BJ (cell line): Measurements from ENCODE around the gene SLC6A16. TPM values are rescaled to one million over a fixed set of nuclear protein-coding genes. Genes with fewer than 3 reads are reported as not detected.

Experiments
- CTCF ChIA-PET: fragments of 350-600 bp; formaldehyde crosslinking; extraction: SDS; loops from one replicate; lab custom pipeline; 2021; ENCODE audit warnings: antibody characterized with exemption, inconsistent platforms; lab: Yijun Ruan, JAX
- POLR2A ChIA-PET: fragments of 300-600 bp; sonication (Branson Sonifier 250); formaldehyde crosslinking; extraction: SDS; loops from one replicate; lab custom pipeline; 2021; ENCODE audit warnings: antibody characterized with exemption; lab: Charles Lee
- DNase-seq: peaks from one replicate; pipeline ENCODE4 v3.0.0-alpha.2; 2011; ENCODE audit warnings: low read depth
- H3K27me3 ChIP-seq: 2 replicates; pipeline ENCODE4 v1.6.0; 2011; ENCODE audit warnings: low read length; ENCODE audit not compliant: control insufficient read depth, insufficient read depth
- H3K36me3 ChIP-seq: 2 replicates; pipeline ENCODE4 v1.5.1; 2011; ENCODE audit warnings: low read length; ENCODE audit not compliant: control insufficient read depth, insufficient read depth
- H3K4me3 ChIP-seq: 2 replicates; pipeline ENCODE4 v1.5.1; 2011; ENCODE audit warnings: low read depth, mild to moderate bottlenecking, control low read depth, low read length
- polyA plus RNA-seq: library from polyadenylated mRNA; depleted of rRNA; stranded (reverse); fragments of >200 nt; gene quantifications from 2 replicates; pipeline ENCODE4 v1.2.3, GENCODE V29; 2011
- TF ChIP-seq, protein P1 (sequence below): IDR thresholded peaks from 2 replicates; pipeline ENCODE4 v1.5.1; 2011; ENCODE audit warnings: low read depth, mild to moderate bottlenecking, control low read depth, inconsistent platforms, low read length, moderate library complexity; ENCODE audit not compliant: insufficient read depth

Gene SLC6A16
- polyA plus RNA-seq, 1 experiment: 0.42 TPM

DNA sequence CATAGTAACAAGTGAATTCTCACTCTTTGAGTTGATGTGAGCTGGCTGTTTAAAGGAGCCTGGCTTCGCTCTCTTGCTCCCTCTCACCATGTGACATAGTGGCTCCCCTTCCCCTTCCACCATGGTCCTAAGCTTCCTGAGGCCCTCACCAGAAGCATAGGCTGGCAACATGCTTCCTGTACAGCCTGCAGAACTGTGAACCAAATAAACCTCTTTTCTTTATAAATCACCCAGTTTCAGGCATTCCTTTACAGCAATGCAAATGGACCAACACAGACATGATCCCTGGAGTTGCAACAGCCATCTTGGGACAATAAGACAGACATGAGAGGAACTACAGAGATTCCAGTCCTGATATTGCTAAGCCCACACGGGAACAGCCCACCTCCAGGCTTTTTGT, 24.6 kb upstream of the SLC6A16 start:
- POLR2A ChIA-PET: no interaction called here
- TF ChIP-seq, protein P1, sequence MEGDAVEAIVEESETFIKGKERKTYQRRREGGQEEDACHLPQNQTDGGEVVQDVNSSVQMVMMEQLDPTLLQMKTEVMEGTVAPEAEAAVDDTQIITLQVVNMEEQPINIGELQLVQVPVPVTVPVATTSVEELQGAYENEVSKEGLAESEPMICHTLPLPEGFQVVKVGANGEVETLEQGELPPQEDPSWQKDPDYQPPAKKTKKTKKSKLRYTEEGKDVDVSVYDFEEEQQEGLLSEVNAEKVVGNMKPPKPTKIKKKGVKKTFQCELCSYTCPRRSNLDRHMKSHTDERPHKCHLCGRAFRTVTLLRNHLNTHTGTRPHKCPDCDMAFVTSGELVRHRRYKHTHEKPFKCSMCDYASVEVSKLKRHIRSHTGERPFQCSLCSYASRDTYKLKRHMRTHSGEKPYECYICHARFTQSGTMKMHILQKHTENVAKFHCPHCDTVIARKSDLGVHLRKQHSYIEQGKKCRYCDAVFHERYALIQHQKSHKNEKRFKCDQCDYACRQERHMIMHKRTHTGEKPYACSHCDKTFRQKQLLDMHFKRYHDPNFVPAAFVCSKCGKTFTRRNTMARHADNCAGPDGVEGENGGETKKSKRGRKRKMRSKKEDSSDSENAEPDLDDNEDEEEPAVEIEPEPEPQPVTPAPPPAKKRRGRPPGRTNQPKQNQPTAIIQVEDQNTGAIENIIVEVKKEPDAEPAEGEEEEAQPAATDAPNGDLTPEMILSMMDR: no peak

DNA sequence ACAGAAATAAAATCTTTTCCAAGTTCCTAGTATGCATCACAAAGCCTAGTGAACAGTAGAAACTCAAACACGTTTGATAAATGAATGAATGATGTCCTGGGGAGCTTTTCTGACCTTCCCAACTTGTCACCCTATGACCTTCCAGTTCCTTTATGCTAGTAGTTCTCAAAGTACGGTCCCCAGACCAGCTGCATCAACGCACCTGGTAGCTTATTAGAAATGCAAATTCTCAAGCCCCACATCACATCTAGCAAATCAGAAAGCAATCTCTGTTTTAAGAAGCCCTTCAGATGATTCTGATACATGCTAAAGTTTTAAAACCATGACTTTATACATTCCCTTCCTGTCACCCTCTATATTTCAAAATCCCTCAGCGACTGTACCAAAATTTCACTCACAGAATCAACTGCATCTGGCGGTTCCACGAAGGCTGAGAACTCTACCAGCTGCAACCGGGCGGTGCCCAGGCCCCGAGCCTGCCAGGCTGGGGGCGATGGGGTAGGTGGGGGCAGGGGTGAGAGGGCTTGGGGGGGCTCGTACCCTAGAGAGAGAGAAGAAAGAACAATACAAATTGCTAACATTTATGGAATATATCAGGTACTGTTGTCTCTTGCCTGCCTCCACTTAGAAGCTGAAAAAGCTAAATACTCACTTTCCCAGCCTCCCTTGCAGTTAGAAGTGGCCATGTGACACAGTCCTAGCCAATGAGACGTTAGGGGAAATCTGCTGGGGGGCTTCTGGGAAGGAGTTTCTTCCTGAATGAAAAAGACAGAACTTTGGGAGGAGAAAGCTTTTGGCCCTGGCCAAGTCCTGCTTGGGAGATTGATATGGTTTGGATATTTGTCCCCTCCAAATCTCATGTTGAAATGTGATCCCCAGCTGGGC, 23.6 kb upstream of the SLC6A16 start:
- TF ChIP-seq, protein P1: no peak
- ChIA-PET POLR2A (no interaction called here), CTCF (interaction anchor here (0.6 kb wide), 1 partner anchor 366 kb away, joined by 3 read pairs; no protein-coding TSS in a partner anchor)
- H3K4me3 ChIP-seq: no peak overlapping the region
- H3K27me3 ChIP-seq: no peaks in the 10 kb centered on the region
- peaks cover 27% of the 10 kb centered on the region for H3K36me3 ChIP-seq
- no peak for DNase-seq

More for the DNA sequence above, 24.6 kb upstream of the SLC6A16 start:
- CTCF ChIA-PET: no interaction called here
- H3K27me3 ChIP-seq: no peaks in the 10 kb centered on the region
- DNase-seq: no peak
- H3K36me3 ChIP-seq: peaks cover 32% of the 10 kb centered on the region
- no peak overlapping the region for H3K4me3 ChIP-seq

DNA sequence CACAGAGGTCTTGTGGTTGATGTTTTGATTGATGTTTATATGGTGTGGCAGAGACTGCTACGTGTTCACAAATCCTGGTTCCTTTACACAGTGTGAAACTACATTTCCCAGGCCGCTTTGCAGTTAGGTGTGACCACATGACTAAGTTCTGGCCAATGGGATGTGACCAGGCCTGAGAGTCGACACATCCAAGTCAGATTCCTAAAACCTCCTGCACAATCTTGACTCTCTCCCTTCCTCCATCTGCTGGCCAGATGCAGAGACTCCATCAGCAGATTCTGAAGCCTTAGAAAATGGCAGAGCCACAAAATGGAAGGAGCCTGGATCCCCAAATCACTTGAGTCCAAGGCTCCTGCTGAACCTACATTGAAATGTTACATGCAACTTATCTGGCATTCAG, 22.8 kb upstream of the SLC6A16 start:
- Histone ChIP-seq H3K36me3 (peaks cover 30% of the 10 kb centered on the region), H3K4me3 (no peak overlapping the region), H3K27me3 (no peaks in the 10 kb centered on the region)
- ChIA-PET CTCF (interaction anchor here (0.6 to 1.2 kb wide), 3 partner anchors 47 to 366 kb away, joined by 3 to 4 read pairs (median 3); no protein-coding TSS in a partner anchor), POLR2A (no interaction called here)
- TF ChIP-seq, protein P1: peak; percentile 27; the same call in 1 of the 2 replicates
- DNase-seq: peak; percentile 65

DNA sequence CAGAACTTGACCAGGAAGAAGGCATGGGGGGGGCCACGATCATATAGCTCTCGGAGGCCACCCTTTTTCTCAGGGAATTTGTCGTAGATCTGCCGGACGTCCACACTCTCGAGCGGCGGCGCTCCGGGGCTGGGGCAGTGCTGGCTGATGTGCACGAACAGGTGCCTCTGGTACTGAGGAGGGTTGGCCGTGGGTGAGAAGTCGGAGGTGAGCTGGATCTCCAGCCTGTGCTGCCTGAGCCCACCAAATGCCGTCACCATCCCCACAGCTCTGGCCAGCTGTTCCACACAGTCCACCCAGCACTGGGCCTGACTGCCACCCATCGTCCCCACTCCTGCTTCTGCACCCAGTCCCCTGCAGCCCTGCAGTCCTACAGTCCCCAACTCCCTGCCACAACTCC, 22.2 kb upstream of the SLC6A16 start:
- no peaks in the 10 kb centered on the region for H3K27me3 ChIP-seq
- CTCF ChIA-PET: interaction anchor here (0.7 to 1.2 kb wide), 2 partner anchors 46 to 134 kb away, joined by 3 to 4 read pairs; no protein-coding TSS in a partner anchor
- H3K4me3 ChIP-seq: no peak overlapping the region
- POLR2A ChIA-PET: no interaction called here
- H3K36me3 ChIP-seq: peaks cover 35% of the 10 kb centered on the region
- TF ChIP-seq, protein P1: no peak
- DNase-seq: no peak
